Ecto neural progenitor cell (in vitro differentiated cells): ENCODE results near the gene GAL3ST3.
"Not testable (repeated sequence)": the region's sequence is repeated elsewhere in the genome, so short reads cannot be mapped to it uniquely, and the experiment has no call there.

Experiments
- DNase-seq: peaks from one replicate; pipeline ENCODE4 v3.0.0-alpha.2; 2018; ENCODE audit warnings: low spot score

GAL3ST3 gene

GRCh38 chr11:66048547-66049323, at the start of gene GAL3ST3:
Gene GAL3ST3, minus strand, starts transcription at chr11:66049161. Its CDS starts 3,746 bp downstream, at chr11:66045415.
- DNase-seq, result peak; percentile 82

GRCh38 chr11:66092125-66092524, 43.2 kb upstream of the GAL3ST3 start:
- DNase-seq, result not testable (repeated sequence)

- no peak for DNase-seq
Observed at GRCh38 chr11:66090288-66090687, 41.3 kb upstream of the GAL3ST3 start.

- no peak for DNase-seq
Observed at GRCh38 chr11:66089067-66089466, 40.1 kb upstream of the GAL3ST3 start.

- DNase-seq, result no peak
Observed at GRCh38 chr11:66087148-66087908, 38.4 kb upstream of the GAL3ST3 start.

GRCh38 chr11:66084821-66085475, 36.0 kb upstream of the GAL3ST3 start:
- no peak for DNase-seq

GRCh38 chr11:66083767-66084166, 34.8 kb upstream of the GAL3ST3 start:
- no peak for DNase-seq

- DNase-seq, result no peak
Observed at GRCh38 chr11:66082946-66083698, 34.2 kb upstream of the GAL3ST3 start.

GRCh38 chr11:66081505-66081904, 32.5 kb upstream of the GAL3ST3 start:
- no peak for DNase-seq

GRCh38 chr11:66080055-66080817, 31.3 kb upstream of the GAL3ST3 start:
- no peak for DNase-seq

- not testable (repeated sequence) for DNase-seq
Observed at GRCh38 chr11:66078949-66079348, 30.0 kb upstream of the GAL3ST3 start.

GRCh38 chr11:66077927-66078326, 29.0 kb upstream of the GAL3ST3 start:
- no peak for DNase-seq

- no peak for DNase-seq
Observed at GRCh38 chr11:66076561-66076960, 27.6 kb upstream of the GAL3ST3 start.

GRCh38 chr11:66075273-66075672, 26.3 kb upstream of the GAL3ST3 start:
- DNase-seq, result no peak

- DNase-seq, result no peak
Observed at GRCh38 chr11:66073669-66074068, 24.7 kb upstream of the GAL3ST3 start.

GRCh38 chr11:66072518-66072917, 23.6 kb upstream of the GAL3ST3 start:
- no peak for DNase-seq

- no peak for DNase-seq
Observed at GRCh38 chr11:66072081-66072480, 23.1 kb upstream of the GAL3ST3 start.

GRCh38 chr11:66071381-66071801, 22.4 kb upstream of the GAL3ST3 start:
- DNase-seq, result no peak

- DNase-seq, result peak; percentile 62
Observed at GRCh38 chr11:66070604-66071380, 21.8 kb upstream of the GAL3ST3 start.
